ENCODE data around the gene WWP2. TPM values are rescaled to one million over a fixed set of nuclear protein-coding genes. Genes with fewer than 3 reads are reported as not detected.

The WWP2 gene
- total and polyA plus RNA-seq, 2 donors (not counting 3 experiments of a cell fraction or from before 2014, with no cell fraction given): 17.9 to 44.9 TPM

DNA sequence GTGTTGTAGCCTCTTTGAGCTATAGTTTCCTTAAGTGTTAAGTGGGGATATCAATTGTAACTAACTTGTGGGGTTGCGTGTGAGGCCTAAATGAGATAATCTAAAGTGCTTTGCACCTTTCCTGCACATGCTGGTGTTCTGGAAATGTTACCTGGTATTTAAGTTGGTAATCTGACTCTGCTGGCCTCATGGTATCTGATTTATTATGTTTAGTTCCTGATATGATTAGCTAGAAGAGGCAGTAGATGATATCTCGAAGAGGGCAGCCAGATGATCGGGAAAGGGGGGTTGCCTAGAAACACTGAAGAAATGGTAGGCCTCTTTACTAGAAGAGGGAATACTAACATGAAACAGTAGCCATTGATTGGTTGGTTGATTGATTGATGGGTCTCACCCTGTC lies 123.6 kb downstream of the WWP2 start:
- dilution Hi-C loops (cut with MboI; ENCODE audit: extremely low pct_ligation_motif_present, low sequenced_read_pairs) (no loop called here), intact Hi-C loops (cut with micrococcal nuclease) (no loop called here)
- Histone ChIP-seq H3K4me2 (ENCODE audit: insufficient read depth, low read length) (no peak overlapping the region), H3K27ac (ENCODE audit: insufficient read depth, low read depth, low read length) (no peak overlapping the region), H4K20me1 (replicated peaks; ENCODE audit: control insufficient read depth, extremely low read depth, insufficient read depth, low read length) (no peaks in the 10 kb centered on the region), H3K9ac (replicated peaks; ENCODE audit: extremely low read depth, insufficient read depth, low read length) (no peak overlapping the region), H2AFZ (ENCODE audit: low read depth, low read length) (no peak overlapping the region), H3K9me3 (replicated peaks; ENCODE audit: control insufficient read depth, insufficient read depth, low read length) (no peaks in the 10 kb centered on the region), H3K9me1 (replicated peaks; ENCODE audit: control insufficient read depth, extremely low read depth, insufficient read depth, low read length) (no peaks in the 10 kb centered on the region), H3K27me3 (ENCODE audit: control insufficient read depth in 2 of 2, insufficient read depth in 2 of 2, low read length in 2 of 2) (no peaks in the 10 kb centered on the region), H3K4me3 (replicated peaks in 1 of 3; ENCODE audit: insufficient read depth in 1 of 3, low read depth in 1 of 3, low read length in 3 of 3) (no peak overlapping the region), H3K79me2 (ENCODE audit: control insufficient read depth, insufficient read depth, low read length) (no peaks in the 10 kb centered on the region), H3K36me3 (ENCODE audit: control insufficient read depth in 2 of 2, extremely low read depth in 1 of 2, insufficient read depth in 2 of 2, low read length in 2 of 2) (peaks cover 0 to 2% of the 10 kb centered on the region in 2 experiments), H3K4me1 (ENCODE audit: control insufficient read depth, extremely low read depth, insufficient read depth, low read length) (peaks cover 10% of the 10 kb centered on the region)
- no peak for TF ChIP-seq FOS (IDR thresholded peaks at IDR 0.05; ENCODE audit: borderline replicate concordance, insufficient read depth, low read length)
- no peak for TF ChIP-seq MYC (IDR thresholded peaks at IDR 0.05; ENCODE audit: low read depth, low read length)
- TF ChIP-seq GATA2 (IDR thresholded peaks at IDR 0.05; ENCODE audit: insufficient read depth, insufficient read length, low read depth, low read length): no peak
- TF ChIP-seq POLR2AphosphoS5 (IDR thresholded peaks at IDR 0.05; ENCODE audit: insufficient read depth, low read depth, low read length): no peak
- no peak for TF ChIP-seq EZH2 (IDR thresholded peaks at IDR 0.05; ENCODE audit: borderline replicate concordance, low read depth, low read length, severe bottlenecking)
- no peak for TF ChIP-seq JUN (IDR thresholded peaks at IDR 0.05; ENCODE audit: borderline replicate concordance, insufficient read depth, insufficient read length, low read depth)
- TF ChIP-seq POLR2A (IDR thresholded peaks at IDR 0.05; ENCODE audit: low read depth, low read length): no peak
- TF ChIP-seq, protein P1, sequence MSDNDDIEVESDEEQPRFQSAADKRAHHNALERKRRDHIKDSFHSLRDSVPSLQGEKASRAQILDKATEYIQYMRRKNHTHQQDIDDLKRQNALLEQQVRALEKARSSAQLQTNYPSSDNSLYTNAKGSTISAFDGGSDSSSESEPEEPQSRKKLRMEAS (IDR thresholded peaks at IDR 0.05; ENCODE audit: insufficient read depth, insufficient read length): no peak
- TF ChIP-seq CTCF (IDR thresholded peaks at IDR 0.05; ENCODE audit: extremely low read depth in 1 of 2, insufficient read depth in 1 of 2, low read depth in 1 of 2, low read length in 2 of 2): no peak
- CTCF ChIA-PET: interaction anchor here (1.1 to 1.6 kb wide), 2 partner anchors 10 to 45 kb away, joined by 4 to 5 read pairs; no protein-coding TSS in a partner anchor
- FAIRE-seq (no peak), DNase-seq (ENCODE audit: low read depth, low spot score) (no peak)
- POLR2A ChIA-PET: no interaction called here
- BruUV-seq (replicated peaks): no TSS peak

Measured in endothelial cell of umbilical vein (primary cell).